Endothelial cell of umbilical vein (primary cell): ENCODE data around the gene CD163. TPM values are rescaled to one million over a fixed set of nuclear protein-coding genes. Genes with fewer than 3 reads are reported as not detected.

Experiments
- BruUV-seq: library from RNA; stranded (reverse); fragments of 400-500 nt; replicated peaks from 2 replicates; lab custom pipeline; 2021; lab: Mats Ljungman, UMichigan
- CTCF ChIA-PET: fragments of 300-600, 350-600 bp; sonication (Branson Sonifier 250); formaldehyde crosslinking; loops from one replicate; lab custom pipeline; 2021; ENCODE audit warnings: antibody characterized with exemption, inconsistent platforms; lab: Charles Lee
- POLR2A ChIA-PET: fragments of 300-600, 350-600 bp; sonication (Branson Sonifier 250); formaldehyde crosslinking; loops from one replicate; lab custom pipeline; 2021; ENCODE audit warnings: antibody characterized with exemption, inconsistent platforms; lab: Charles Lee
- DNase-seq: peaks from one replicate; pipeline ENCODE4 v3.0.0-alpha.2; 2011; ENCODE audit warnings: low read depth, low spot score
- FAIRE-seq: peaks from 2 replicates; lab custom pipeline; 2011; peaks lifted over from hg19 to GRCh38; lab: Jason Lieb, UNC
- H2AFZ ChIP-seq: 2 replicates; pipeline ENCODE4 v1.6.0; 2012; ENCODE audit warnings: low read depth, low read length, control low read depth, inconsistent platforms
- H3K27ac ChIP-seq: 2 replicates; pipeline ENCODE4 v1.5.1; 2011; ENCODE audit warnings: low read depth, mild to moderate bottlenecking, control low read depth, low read length, moderate library complexity; ENCODE audit not compliant: insufficient read depth
- H3K27me3 ChIP-seq, 2 experiments: 2 replicates each; pipeline versions ENCODE4 v1.6.0 to v1.6.1; 2011; ENCODE audit warnings: low read length in 2 of 2, mixed read lengths in 1 of 2; ENCODE audit not compliant: control insufficient read depth in 2 of 2, insufficient read depth in 2 of 2
- H3K36me3 ChIP-seq, 2 experiments: 2 replicates in 1 of 2; 3 replicates in 1 of 2; pipeline ENCODE4 v1.5.1; 2011; ENCODE audit warnings: low read length in 2 of 2, mild to moderate bottlenecking in 1 of 2, moderate library complexity in 1 of 2; ENCODE audit not compliant: control insufficient read depth in 2 of 2, insufficient read depth in 2 of 2; ENCODE audit errors: extremely low read depth in 1 of 2
- H3K4me1 ChIP-seq: 3 replicates; pipeline ENCODE4 v1.5.1; 2011; ENCODE audit warnings: mild to moderate bottlenecking, low read length; ENCODE audit not compliant: control insufficient read depth, insufficient read depth; ENCODE audit errors: extremely low read depth
- H3K4me2 ChIP-seq: 2 replicates; pipeline ENCODE4 v1.6.1; 2011; ENCODE audit warnings: low read length, control low read depth, mixed read lengths; ENCODE audit not compliant: insufficient read depth
- H3K4me3 ChIP-seq, 3 experiments: fragments of 200-600 bp in 1 of 3; sonication (generic), shearing (Covaris generic) in 1 of 3; replicated peaks in 1 of 3; 2 replicates each; pipeline ENCODE4 v1.5.1; 2011 to 2016; ENCODE audit warnings: control low read depth in 3 of 3, low read length in 3 of 3, mild to moderate bottlenecking in 2 of 3, inconsistent platforms in 1 of 3, low read depth in 1 of 3, moderate library complexity in 1 of 3; ENCODE audit not compliant: insufficient read depth in 1 of 3
- H3K79me2 ChIP-seq: 2 replicates; pipeline ENCODE4 v1.6.0; 2012; ENCODE audit warnings: low read length, inconsistent platforms; ENCODE audit not compliant: control insufficient read depth, insufficient read depth
- H3K9ac ChIP-seq: replicated peaks from 2 replicates; pipeline ENCODE3; 2011; ENCODE audit warnings: low read length, control low read depth; ENCODE audit not compliant: insufficient read depth; ENCODE audit errors: extremely low read depth
- H3K9me1 ChIP-seq: replicated peaks from 3 replicates; pipeline ENCODE4 v1.6.0; 2011; ENCODE audit warnings: mild to moderate bottlenecking, low read length; ENCODE audit not compliant: control insufficient read depth, insufficient read depth; ENCODE audit errors: extremely low read depth
- H3K9me3 ChIP-seq: replicated peaks from 2 replicates; pipeline ENCODE4 v1.5.1; 2012; ENCODE audit warnings: low read length, inconsistent platforms; ENCODE audit not compliant: control insufficient read depth, insufficient read depth
- H4K20me1 ChIP-seq: replicated peaks from 2 replicates; pipeline ENCODE3; 2011; ENCODE audit warnings: mild to moderate bottlenecking, low read length; ENCODE audit not compliant: control insufficient read depth, insufficient read depth; ENCODE audit errors: extremely low read depth
- EZH2 ChIP-seq: IDR thresholded peaks from 2 replicates; pipeline ENCODE4 v1.6.1; 2012; ENCODE audit warnings: borderline replicate concordance, low read depth, mild to moderate bottlenecking, moderate library complexity, low read length, inconsistent platforms; ENCODE audit not compliant: severe bottlenecking
- FOS ChIP-seq: IDR thresholded peaks from 2 replicates; pipeline ENCODE4 v1.6.1; 2011; ENCODE audit warnings: mild to moderate bottlenecking, low read length, moderate library complexity, borderline replicate concordance; ENCODE audit not compliant: insufficient read depth
- GATA2 ChIP-seq: IDR thresholded peaks from 2 replicates; pipeline ENCODE4 v1.7.0; 2011; ENCODE audit warnings: low read depth, mild to moderate bottlenecking, moderate library complexity, mixed read lengths, low read length; ENCODE audit not compliant: insufficient read length, insufficient read depth
- JUN ChIP-seq: IDR thresholded peaks from 2 replicates; pipeline ENCODE4 v1.6.1; 2011; ENCODE audit warnings: borderline replicate concordance, low read depth; ENCODE audit not compliant: insufficient read length, insufficient read depth
- MYC ChIP-seq: IDR thresholded peaks from one replicate; pipeline ENCODE4 v1.6.1; 2011; ENCODE audit warnings: mild to moderate bottlenecking, low read depth, low read length
- POLR2A ChIP-seq: IDR thresholded peaks from 2 replicates; pipeline ENCODE4 v1.6.1; 2012; ENCODE audit warnings: low read depth, mild to moderate bottlenecking, control low read depth, low read length
- POLR2AphosphoS5 ChIP-seq: IDR thresholded peaks from 2 replicates; pipeline ENCODE4 v1.6.1; 2012; ENCODE audit warnings: low read depth, mild to moderate bottlenecking, control low read depth, low read length, moderate library complexity; ENCODE audit not compliant: insufficient read depth
- dilution Hi-C: fragments of 300-500 bp; cut with MboI; formaldehyde crosslinking; loops from one replicate; pipeline ENCODE4 v1.15.0; 2019; ENCODE audit warnings: low sequenced_read_pairs; ENCODE audit not compliant: extremely low pct_ligation_motif_present
- intact Hi-C: fragments of 100-400 bp; cut with micrococcal nuclease; formaldehyde crosslinking; loops from one replicate; pipeline ENCODE4 v1.10.0; 2022
- polyA plus RNA-seq, 4 experiments: library from polyadenylated mRNA; depleted of rRNA in 3 of 4; stranded (reverse) in 3 of 4; unstranded in 1 of 4; fragments of >200 nt; gene quantifications; 2 replicates each; pipeline versions ENCODE4 v1.2.1 to v1.2.3, GENCODE V29; 2011 to 2012; ENCODE audit warnings: missing spikeins in 1 of 4
- total RNA-seq: library from RNA; stranded (reverse); gene quantifications from 2 replicates; pipeline ENCODE4 v1.2.3, GENCODE V29; 2021
- TF ChIP-seq, protein P1 (sequence below): IDR thresholded peaks from 2 replicates; pipeline ENCODE4 v1.6.1; 2011; ENCODE audit not compliant: insufficient read depth, insufficient read length
- TF ChIP-seq, protein P2 (sequence below), 2 donors: IDR thresholded peaks; 1 replicate in 1 of 2; 2 replicates in 1 of 2; pipeline ENCODE4 v1.5.1; 2011; ENCODE audit warnings: low read length in 2 of 2, mild to moderate bottlenecking in 2 of 2, moderate library complexity in 2 of 2, control low read depth in 1 of 2, inconsistent platforms in 1 of 2, low read depth in 1 of 2; ENCODE audit not compliant: insufficient read depth in 1 of 2; ENCODE audit errors: extremely low read depth in 1 of 2

CD163 gene
- total and polyA plus RNA-seq, 2 donors (not counting 3 experiments of a cell fraction or from before 2014, with no cell fraction given), result not detected

DNA sequence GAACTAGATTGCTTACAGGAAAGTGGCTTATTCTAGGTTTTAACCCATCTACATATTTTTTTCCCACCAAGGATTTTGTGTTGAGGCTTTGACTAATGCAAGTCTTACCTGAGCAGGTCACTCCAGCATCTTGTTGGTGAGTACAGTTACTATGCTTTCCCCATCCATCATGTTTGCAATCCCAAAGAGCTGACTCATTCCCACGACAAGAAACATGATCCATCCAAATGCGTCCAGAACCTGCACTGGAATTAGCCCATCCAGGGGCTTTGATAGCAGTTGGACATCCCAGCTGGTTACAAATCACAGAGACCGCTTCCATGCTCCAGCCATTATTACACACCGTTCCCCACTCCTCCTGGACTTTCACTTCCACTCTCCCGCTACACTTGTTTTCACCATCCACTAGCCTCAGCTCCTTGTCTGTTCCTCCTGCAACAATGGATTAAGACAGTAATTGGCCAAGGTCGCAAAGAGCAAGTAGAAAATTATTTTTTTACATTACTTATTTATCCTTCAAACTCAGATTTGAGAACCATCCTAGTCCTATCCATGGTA is 2.5 kb downstream of the CD163 start:
- Histone ChIP-seq H3K27me3 (peaks cover 9% of the 10 kb centered on the region in 2 experiments), H2AFZ (no peak overlapping the region), H4K20me1 (no peaks in the 10 kb centered on the region), H3K79me2 (no peaks in the 10 kb centered on the region), H3K27ac (no peak overlapping the region), H3K4me1 (no peaks in the 10 kb centered on the region), H3K36me3 (no peaks in the 10 kb centered on the region), H3K4me2 (no peak overlapping the region), H3K9ac (no peak overlapping the region), H3K9me3 (no peaks in the 10 kb centered on the region), H3K9me1 (no peaks in the 10 kb centered on the region), H3K4me3 (no peak overlapping the region)
- DNase-seq (no peak), FAIRE-seq (no peak)
- no TSS peak for BruUV-seq
- dilution Hi-C loops (no loop called here), intact Hi-C loops (no loop called here)
- TF ChIP-seq POLR2AphosphoS5 (no peak), FOS (no peak), EZH2 (no peak), JUN (no peak), GATA2 (no peak), MYC (no peak), POLR2A (no peak)
- TF ChIP-seq, protein P1, sequence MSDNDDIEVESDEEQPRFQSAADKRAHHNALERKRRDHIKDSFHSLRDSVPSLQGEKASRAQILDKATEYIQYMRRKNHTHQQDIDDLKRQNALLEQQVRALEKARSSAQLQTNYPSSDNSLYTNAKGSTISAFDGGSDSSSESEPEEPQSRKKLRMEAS, result no peak
- TF ChIP-seq, protein P2, sequence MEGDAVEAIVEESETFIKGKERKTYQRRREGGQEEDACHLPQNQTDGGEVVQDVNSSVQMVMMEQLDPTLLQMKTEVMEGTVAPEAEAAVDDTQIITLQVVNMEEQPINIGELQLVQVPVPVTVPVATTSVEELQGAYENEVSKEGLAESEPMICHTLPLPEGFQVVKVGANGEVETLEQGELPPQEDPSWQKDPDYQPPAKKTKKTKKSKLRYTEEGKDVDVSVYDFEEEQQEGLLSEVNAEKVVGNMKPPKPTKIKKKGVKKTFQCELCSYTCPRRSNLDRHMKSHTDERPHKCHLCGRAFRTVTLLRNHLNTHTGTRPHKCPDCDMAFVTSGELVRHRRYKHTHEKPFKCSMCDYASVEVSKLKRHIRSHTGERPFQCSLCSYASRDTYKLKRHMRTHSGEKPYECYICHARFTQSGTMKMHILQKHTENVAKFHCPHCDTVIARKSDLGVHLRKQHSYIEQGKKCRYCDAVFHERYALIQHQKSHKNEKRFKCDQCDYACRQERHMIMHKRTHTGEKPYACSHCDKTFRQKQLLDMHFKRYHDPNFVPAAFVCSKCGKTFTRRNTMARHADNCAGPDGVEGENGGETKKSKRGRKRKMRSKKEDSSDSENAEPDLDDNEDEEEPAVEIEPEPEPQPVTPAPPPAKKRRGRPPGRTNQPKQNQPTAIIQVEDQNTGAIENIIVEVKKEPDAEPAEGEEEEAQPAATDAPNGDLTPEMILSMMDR (IDR thresholded peaks at IDR 0.05; ENCODE audit: extremely low read depth in 1 of 2, insufficient read depth in 1 of 2, low read depth in 1 of 2, low read length in 2 of 2), result no peak
- CTCF ChIA-PET, result no interaction called here
- POLR2A ChIA-PET, result no interaction called here
